ENCODE measurements around the gene SKAP2.

SKAP2 gene

DNA sequence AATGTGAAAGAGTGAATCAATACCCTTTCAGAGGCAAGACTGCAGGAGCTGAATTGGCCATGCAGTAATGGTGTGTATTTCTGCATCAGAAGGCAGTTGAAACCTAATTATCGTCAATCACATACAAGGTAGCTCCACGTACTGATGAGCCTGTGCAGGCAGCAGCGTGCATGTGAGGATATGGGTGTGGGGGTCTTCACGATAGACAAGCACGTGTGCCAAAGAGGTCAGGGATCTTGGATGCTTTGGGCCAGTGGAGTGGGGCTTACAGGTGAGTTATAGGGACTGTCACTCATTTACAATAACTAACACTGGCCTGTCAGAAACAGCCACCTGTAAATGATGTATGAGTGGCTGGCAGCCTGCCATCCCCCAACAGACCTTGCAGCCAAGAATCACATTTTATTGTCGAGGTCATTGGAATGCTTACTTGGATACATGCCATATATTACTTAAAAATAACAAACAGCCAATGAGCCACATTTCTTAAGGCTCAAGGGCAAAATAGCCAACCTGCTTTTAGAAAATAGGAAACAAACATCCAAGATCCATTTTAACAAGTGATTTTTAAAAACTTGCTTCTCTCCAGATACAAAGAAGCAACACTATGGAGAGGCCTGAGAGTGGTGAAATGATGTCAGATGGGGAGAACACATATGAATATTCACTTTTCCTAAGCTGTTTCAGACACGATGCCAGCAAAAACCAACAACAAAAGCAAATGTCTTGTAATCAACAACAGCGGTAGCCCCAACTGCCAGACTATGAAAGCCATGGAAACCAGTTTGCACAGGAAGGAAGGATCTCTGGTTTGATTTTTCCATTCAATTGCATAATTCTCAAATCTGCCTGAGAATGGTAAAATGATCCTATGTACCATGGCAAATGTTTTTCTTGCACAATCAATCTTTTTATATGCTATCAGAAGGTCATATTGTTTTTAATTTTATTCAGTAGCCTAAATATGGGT is 210.7 kb downstream of the SKAP2 start:
- no peaks in the 10 kb centered on the region for H3K36me3 ChIP-seq (replicated peaks in 1 of 2; ENCODE audit: control insufficient read depth in 2 of 2, insufficient read depth in 2 of 2, low read length in 2 of 2)
- no peak overlapping the region for H4K8ac ChIP-seq (ENCODE audit: low read depth, low read length)
- no peak overlapping the region for H3K4me3 ChIP-seq (ENCODE audit: low read length in 2 of 2)
- H3K4ac ChIP-seq (ENCODE audit: low read length) = no peak overlapping the region
- H3K9me3 ChIP-seq (replicated peaks in 1 of 2; ENCODE audit: control insufficient read depth in 2 of 2, insufficient read depth in 1 of 2, low read depth in 1 of 2, low read length in 2 of 2) = no peaks in the 10 kb centered on the region
- no peak overlapping the region for H2BK15ac ChIP-seq (ENCODE audit: low read length)
- WGBS, 2 donors (ENCODE audit: extremely low coverage in 2 of 2, insufficient read length in 2 of 2, insufficient replicate concordance in 1 of 2) = no CpG with 5 or more reads among the region's 8 CpGs
- H3K27ac ChIP-seq (replicated peaks; ENCODE audit: low read length) = no peak overlapping the region
- H3K4me1 ChIP-seq (ENCODE audit: control insufficient read depth in 2 of 2, insufficient read depth in 1 of 2, low read depth in 1 of 2, low read length in 2 of 2) = peaks cover 11 to 17% of the 10 kb centered on the region in 2 donors
- no peaks in the 10 kb centered on the region for H3K79me1 ChIP-seq (ENCODE audit: low read depth, low read length)
- H2AK5ac ChIP-seq (ENCODE audit: low read depth, low read length) = no peak overlapping the region
- H4K91ac ChIP-seq (ENCODE audit: low read depth, low read length, poor library complexity) = no peak overlapping the region
- no peak overlapping the region for H3K9ac ChIP-seq (ENCODE audit: low read depth, low read length, poor library complexity)
- H3K18ac ChIP-seq (ENCODE audit: low read length) = no peak overlapping the region
- no peak overlapping the region for H3K14ac ChIP-seq (ENCODE audit: low read length)
- no peaks in the 10 kb centered on the region for H3K27me3 ChIP-seq (ENCODE audit: control insufficient read depth in 3 of 3, insufficient read depth in 3 of 3, low read depth in 1 of 3, low read length in 3 of 3)
- no peak overlapping the region for H2BK120ac ChIP-seq (ENCODE audit: low read depth, low read length)
- H2BK5ac ChIP-seq (ENCODE audit: low read length) = no peak overlapping the region
- H3K4me2 ChIP-seq (ENCODE audit: insufficient read depth, low read length, poor library complexity, severe bottlenecking) = no peak overlapping the region
- no peak for DNase-seq (ENCODE audit: low spot score)
- no peak overlapping the region for H2BK12ac ChIP-seq (ENCODE audit: low read length)
- H2AFZ ChIP-seq (ENCODE audit: low read length) = no peak overlapping the region
- no peak overlapping the region for H3K23ac ChIP-seq (ENCODE audit: low read depth, low read length, poor library complexity)

DNA sequence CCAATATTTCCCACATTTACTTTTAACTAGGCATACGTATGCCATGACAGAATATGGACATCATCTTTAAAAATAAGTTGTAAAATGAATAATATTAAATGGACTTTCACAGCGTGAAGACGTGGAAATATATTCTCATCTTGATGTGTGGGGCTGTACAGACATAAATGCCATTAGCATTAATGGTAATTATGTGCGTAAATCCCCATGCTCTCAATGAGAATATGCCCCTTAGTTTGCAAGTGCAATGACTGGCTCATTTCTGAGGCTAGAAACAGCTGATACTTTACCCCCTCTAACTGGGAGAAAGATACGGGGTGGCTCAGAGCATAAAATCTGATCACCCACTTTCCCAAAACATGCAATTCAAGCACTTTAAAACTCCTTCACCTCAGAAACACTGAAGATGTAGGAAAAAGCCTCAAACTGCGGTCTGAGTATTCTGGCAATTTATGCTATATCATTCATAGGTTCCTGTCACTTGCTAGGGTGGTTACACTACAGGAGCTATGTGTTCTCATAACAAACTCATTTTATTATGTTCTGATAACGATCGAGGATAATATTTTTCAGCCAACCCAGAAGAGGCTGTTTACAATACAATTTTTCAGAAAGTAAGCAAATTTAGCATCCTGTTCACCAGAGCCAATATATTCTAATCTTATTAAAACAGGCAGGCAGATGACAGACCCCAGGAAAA is 211.8 kb downstream of the SKAP2 start:
- no peak overlapping the region for H4K8ac ChIP-seq (ENCODE audit: low read depth, low read length)
- H3K9ac ChIP-seq (ENCODE audit: low read depth, low read length, poor library complexity) = no peak overlapping the region
- WGBS, 2 donors (ENCODE audit: extremely low coverage in 2 of 2, insufficient read length in 2 of 2, insufficient replicate concordance in 1 of 2) = no CpG with 5 or more reads among the region's 8 CpGs
- no peak for DNase-seq (ENCODE audit: low spot score)
- no peak overlapping the region for H4K91ac ChIP-seq (ENCODE audit: low read depth, low read length, poor library complexity)
- no peak overlapping the region for H3K18ac ChIP-seq (ENCODE audit: low read length)
- H2BK12ac ChIP-seq (ENCODE audit: low read length) = no peak overlapping the region
- H3K4me3 ChIP-seq (ENCODE audit: low read length in 2 of 2) = no peak overlapping the region
- no peak overlapping the region for H2BK15ac ChIP-seq (ENCODE audit: low read length)
- no peak overlapping the region for H3K27ac ChIP-seq (replicated peaks; ENCODE audit: low read length)
- H3K79me1 ChIP-seq (ENCODE audit: low read depth, low read length) = no peaks in the 10 kb centered on the region
- no peak overlapping the region for H2BK120ac ChIP-seq (ENCODE audit: low read depth, low read length)
- no peak overlapping the region for H3K23ac ChIP-seq (ENCODE audit: low read depth, low read length, poor library complexity)
- H3K9me3 ChIP-seq (replicated peaks in 1 of 2; ENCODE audit: control insufficient read depth in 2 of 2, insufficient read depth in 1 of 2, low read depth in 1 of 2, low read length in 2 of 2) = no peaks in the 10 kb centered on the region
- no peak overlapping the region for H2BK5ac ChIP-seq (ENCODE audit: low read length)
- H2AFZ ChIP-seq (ENCODE audit: low read length) = no peak overlapping the region
- no peaks in the 10 kb centered on the region for H3K36me3 ChIP-seq (replicated peaks in 1 of 2; ENCODE audit: control insufficient read depth in 2 of 2, insufficient read depth in 2 of 2, low read length in 2 of 2)
- peaks cover 2 to 15% of the 10 kb centered on the region in 2 donors for H3K4me1 ChIP-seq (ENCODE audit: control insufficient read depth in 2 of 2, insufficient read depth in 1 of 2, low read depth in 1 of 2, low read length in 2 of 2)
- H3K27me3 ChIP-seq (ENCODE audit: control insufficient read depth in 3 of 3, insufficient read depth in 3 of 3, low read depth in 1 of 3, low read length in 3 of 3) = no peaks in the 10 kb centered on the region
- H3K14ac ChIP-seq (ENCODE audit: low read length) = no peak overlapping the region
- H3K4ac ChIP-seq (ENCODE audit: low read length) = no peak overlapping the region
- H3K4me2 ChIP-seq (ENCODE audit: insufficient read depth, low read length, poor library complexity, severe bottlenecking) = no peak overlapping the region
- no peak overlapping the region for H2AK5ac ChIP-seq (ENCODE audit: low read depth, low read length)

DNA sequence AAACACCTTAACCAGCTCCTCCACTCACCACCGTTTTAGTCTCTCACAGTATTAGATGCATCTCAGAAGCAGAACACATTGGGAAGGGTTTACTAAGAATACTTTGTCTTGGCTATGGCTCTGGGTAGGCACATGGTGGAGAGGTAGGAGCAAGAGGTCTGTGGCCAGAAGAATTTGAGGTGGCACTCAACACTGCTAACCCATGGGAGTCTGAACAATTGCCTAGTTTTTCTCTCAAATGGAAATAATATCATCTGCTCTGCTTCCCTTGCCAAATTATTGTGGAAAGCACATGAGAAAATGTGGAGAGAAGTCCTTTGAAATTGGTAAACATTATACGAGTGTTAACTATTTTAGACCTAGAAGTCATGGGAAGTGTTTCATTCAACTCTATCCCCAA is 214.3 kb downstream of the SKAP2 start:
- Histone ChIP-seq H2BK12ac (ENCODE audit: low read length) (no peak overlapping the region), H3K27me3 (ENCODE audit: control insufficient read depth in 3 of 3, insufficient read depth in 3 of 3, low read depth in 1 of 3, low read length in 3 of 3) (peaks cover 0 to 8% (median 0%) of the 10 kb centered on the region in 3 experiments), H2BK15ac (ENCODE audit: low read length) (no peak overlapping the region), H3K9ac (ENCODE audit: low read depth, low read length, poor library complexity) (no peak overlapping the region), H3K18ac (ENCODE audit: low read length) (no peak overlapping the region), H2BK120ac (ENCODE audit: low read depth, low read length) (no peak overlapping the region), H3K36me3 (replicated peaks in 1 of 2; ENCODE audit: control insufficient read depth in 2 of 2, insufficient read depth in 2 of 2, low read length in 2 of 2) (no peaks in the 10 kb centered on the region), H2BK5ac (ENCODE audit: low read length) (no peak overlapping the region), H3K4me3 (ENCODE audit: low read length in 2 of 2) (no peak overlapping the region), H4K8ac (ENCODE audit: low read depth, low read length) (no peak overlapping the region), H3K4ac (ENCODE audit: low read length) (no peak overlapping the region), H3K79me1 (ENCODE audit: low read depth, low read length) (no peaks in the 10 kb centered on the region), H3K4me1 (ENCODE audit: control insufficient read depth in 2 of 2, insufficient read depth in 1 of 2, low read depth in 1 of 2, low read length in 2 of 2) (peaks cover 0 to 4% of the 10 kb centered on the region in 2 donors), H3K27ac (replicated peaks; ENCODE audit: low read length) (no peak overlapping the region), H3K4me2 (ENCODE audit: insufficient read depth, low read length, poor library complexity, severe bottlenecking) (no peak overlapping the region), H2AK5ac (ENCODE audit: low read depth, low read length) (no peak overlapping the region), H2AFZ (ENCODE audit: low read length) (no peak overlapping the region), H3K14ac (ENCODE audit: low read length) (no peak overlapping the region), H3K9me3 (replicated peaks in 1 of 2; ENCODE audit: control insufficient read depth in 2 of 2, insufficient read depth in 1 of 2, low read depth in 1 of 2, low read length in 2 of 2) (no peaks in the 10 kb centered on the region), H3K23ac (ENCODE audit: low read depth, low read length, poor library complexity) (no peak overlapping the region), H4K91ac (ENCODE audit: low read depth, low read length, poor library complexity) (no peak overlapping the region)
- no peak for DNase-seq (ENCODE audit: low spot score)
- no CpG with 5 or more reads among the region's 2 CpGs for WGBS, 2 donors (ENCODE audit: extremely low coverage in 2 of 2, insufficient read length in 2 of 2, insufficient replicate concordance in 1 of 2)

DNA sequence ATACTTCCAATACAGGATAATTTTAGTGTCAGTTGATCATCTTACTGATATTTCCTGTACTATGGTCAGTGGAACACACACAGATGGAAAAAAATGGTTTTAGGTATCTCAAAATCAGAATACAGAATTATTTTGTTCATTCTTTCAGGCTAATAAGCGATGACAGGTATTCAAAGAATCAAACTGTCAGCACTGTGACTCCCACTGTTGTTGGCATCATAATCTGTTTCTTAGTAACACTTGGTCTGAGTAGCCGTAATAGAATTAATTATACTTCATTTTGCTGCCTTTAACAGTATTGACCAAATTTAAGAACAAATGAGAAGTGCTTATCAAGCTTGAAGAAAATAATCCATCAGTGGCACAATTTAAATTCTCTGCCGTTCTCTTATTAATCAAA is 215.0 kb downstream of the SKAP2 start:
- Histone ChIP-seq H3K14ac (ENCODE audit: low read length) (no peak overlapping the region), H3K4me3 (ENCODE audit: low read length in 2 of 2) (no peak overlapping the region), H2BK120ac (ENCODE audit: low read depth, low read length) (no peak overlapping the region), H2AFZ (ENCODE audit: low read length) (no peak overlapping the region), H3K23ac (ENCODE audit: low read depth, low read length, poor library complexity) (no peak overlapping the region), H3K27ac (replicated peaks; ENCODE audit: low read length) (no peak overlapping the region), H2BK15ac (ENCODE audit: low read length) (no peak overlapping the region), H3K79me1 (ENCODE audit: low read depth, low read length) (no peaks in the 10 kb centered on the region), H2BK5ac (ENCODE audit: low read length) (no peak overlapping the region), H3K36me3 (replicated peaks in 1 of 2; ENCODE audit: control insufficient read depth in 2 of 2, insufficient read depth in 2 of 2, low read length in 2 of 2) (no peaks in the 10 kb centered on the region), H3K4me1 (ENCODE audit: control insufficient read depth in 2 of 2, insufficient read depth in 1 of 2, low read depth in 1 of 2, low read length in 2 of 2) (peaks cover 0 to 4% of the 10 kb centered on the region in 2 donors), H4K91ac (ENCODE audit: low read depth, low read length, poor library complexity) (no peak overlapping the region), H3K4ac (ENCODE audit: low read length) (no peak overlapping the region), H4K8ac (ENCODE audit: low read depth, low read length) (no peak overlapping the region), H3K18ac (ENCODE audit: low read length) (no peak overlapping the region), H3K9me3 (replicated peaks in 1 of 2; ENCODE audit: control insufficient read depth in 2 of 2, insufficient read depth in 1 of 2, low read depth in 1 of 2, low read length in 2 of 2) (no peaks in the 10 kb centered on the region), H3K27me3 (ENCODE audit: control insufficient read depth in 3 of 3, insufficient read depth in 3 of 3, low read depth in 1 of 3, low read length in 3 of 3) (peaks cover 0 to 8% (median 0%) of the 10 kb centered on the region in 3 experiments), H3K9ac (ENCODE audit: low read depth, low read length, poor library complexity) (no peak overlapping the region), H2AK5ac (ENCODE audit: low read depth, low read length) (no peak overlapping the region), H3K4me2 (ENCODE audit: insufficient read depth, low read length, poor library complexity, severe bottlenecking) (no peak overlapping the region), H2BK12ac (ENCODE audit: low read length) (no peak overlapping the region)
- WGBS, 2 donors (ENCODE audit: extremely low coverage in 2 of 2, insufficient read length in 2 of 2, insufficient replicate concordance in 1 of 2) = no CpG with 5 or more reads among the region's 3 CpGs
- DNase-seq (ENCODE audit: low spot score) = no peak

Data from neuronal stem cell (in vitro differentiated cells).